HCT116 (cell line): ENCODE measurements around the gene CCDC192.

ENCODE experiments used
- CEBPB ChIP-seq: IDR thresholded peaks from 2 replicates; pipeline ENCODE4 v1.6.1; 2012; ENCODE audit warnings: low read depth
- ELF1 ChIP-seq: IDR thresholded peaks from 2 replicates; pipeline ENCODE4 v1.6.1; 2012; ENCODE audit warnings: low read depth, borderline replicate concordance
- EZH2 ChIP-seq: fragments of 200-600 bp; sonication (generic); IDR thresholded peaks from 2 replicates; pipeline ENCODE4 v1.6.1; 2017; ENCODE audit warnings: antibody characterized with exemption, mixed run types
- POLR2AphosphoS5 ChIP-seq: IDR thresholded peaks from 2 replicates; pipeline ENCODE4 v1.6.1; 2011; ENCODE audit warnings: mild to moderate bottlenecking, low read depth, low read length, moderate library complexity
- RAD21 ChIP-seq: IDR thresholded peaks from 2 replicates; pipeline ENCODE4 v1.6.1; 2012; ENCODE audit warnings: low read depth, mild to moderate bottlenecking
- REST ChIP-seq: IDR thresholded peaks from 2 replicates; pipeline ENCODE4 v1.6.1; 2012; ENCODE audit warnings: low read depth
- SRF ChIP-seq: IDR thresholded peaks from 2 replicates; pipeline ENCODE4 v1.6.1; 2012; ENCODE audit warnings: low read depth
- TF ChIP-seq, protein P1 (sequence below), 3 experiments: fragments of 200-600 bp in 1 of 3; sonication (generic) in 1 of 3; IDR thresholded peaks in 2 of 3; conservative IDR thresholded peaks in 1 of 3; 2 replicates each; pipeline ENCODE4 v1.5.1; 2012 to 2017; ENCODE audit warnings: low read depth in 2 of 3, low read length in 2 of 3, antibody characterized with exemption in 1 of 3, borderline replicate concordance in 1 of 3, control low read depth in 1 of 3, mild to moderate bottlenecking in 1 of 3, mixed read lengths in 1 of 3, mixed run types in 1 of 3, moderate library complexity in 1 of 3; ENCODE audit not compliant: insufficient read depth in 1 of 3
- TF ChIP-seq, protein P2 (sequence below): IDR thresholded peaks from 2 replicates; pipeline ENCODE4 v1.6.1; 2012

DNA sequence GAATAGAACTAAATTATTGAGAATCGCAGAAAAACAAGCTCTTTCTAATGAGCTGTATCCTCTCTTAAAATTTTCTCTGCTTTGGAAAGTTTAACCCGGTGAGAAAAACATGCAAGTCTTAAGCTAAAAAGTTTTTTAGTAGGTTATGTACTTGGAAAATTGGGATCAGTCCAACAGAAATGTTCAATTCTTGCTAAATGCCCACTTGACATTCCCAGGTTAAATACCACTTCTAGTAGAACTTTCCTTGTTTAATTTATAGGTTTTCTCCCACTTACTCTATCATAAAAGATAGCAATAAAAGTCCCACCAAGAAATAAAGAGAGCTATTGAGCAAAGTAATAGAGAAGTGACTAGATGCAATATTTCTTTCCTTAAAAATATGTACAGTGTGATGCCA lies 157.1 kb downstream of the CCDC192 start:
- TF ChIP-seq, protein P1, sequence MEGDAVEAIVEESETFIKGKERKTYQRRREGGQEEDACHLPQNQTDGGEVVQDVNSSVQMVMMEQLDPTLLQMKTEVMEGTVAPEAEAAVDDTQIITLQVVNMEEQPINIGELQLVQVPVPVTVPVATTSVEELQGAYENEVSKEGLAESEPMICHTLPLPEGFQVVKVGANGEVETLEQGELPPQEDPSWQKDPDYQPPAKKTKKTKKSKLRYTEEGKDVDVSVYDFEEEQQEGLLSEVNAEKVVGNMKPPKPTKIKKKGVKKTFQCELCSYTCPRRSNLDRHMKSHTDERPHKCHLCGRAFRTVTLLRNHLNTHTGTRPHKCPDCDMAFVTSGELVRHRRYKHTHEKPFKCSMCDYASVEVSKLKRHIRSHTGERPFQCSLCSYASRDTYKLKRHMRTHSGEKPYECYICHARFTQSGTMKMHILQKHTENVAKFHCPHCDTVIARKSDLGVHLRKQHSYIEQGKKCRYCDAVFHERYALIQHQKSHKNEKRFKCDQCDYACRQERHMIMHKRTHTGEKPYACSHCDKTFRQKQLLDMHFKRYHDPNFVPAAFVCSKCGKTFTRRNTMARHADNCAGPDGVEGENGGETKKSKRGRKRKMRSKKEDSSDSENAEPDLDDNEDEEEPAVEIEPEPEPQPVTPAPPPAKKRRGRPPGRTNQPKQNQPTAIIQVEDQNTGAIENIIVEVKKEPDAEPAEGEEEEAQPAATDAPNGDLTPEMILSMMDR (IDR thresholded peaks at IDR 0.05 in 2 of 3, conservative IDR thresholded peaks at IDR 0.05 in 1 of 3; ENCODE audit: borderline replicate concordance in 1 of 3, insufficient read depth in 1 of 3, low read depth in 2 of 3, low read length in 2 of 3): no peak
- no peak for TF ChIP-seq EZH2
- no peak for TF ChIP-seq POLR2AphosphoS5
- TF ChIP-seq REST: no peak
- no peak for TF ChIP-seq CEBPB
- no peak for TF ChIP-seq SRF
- TF ChIP-seq, protein P2, sequence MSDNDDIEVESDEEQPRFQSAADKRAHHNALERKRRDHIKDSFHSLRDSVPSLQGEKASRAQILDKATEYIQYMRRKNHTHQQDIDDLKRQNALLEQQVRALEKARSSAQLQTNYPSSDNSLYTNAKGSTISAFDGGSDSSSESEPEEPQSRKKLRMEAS: no peak
- TF ChIP-seq ELF1: no peak
- no peak for TF ChIP-seq RAD21
